Subcutaneous preadipocyte (primary cell): Measurements from ENCODE around the gene HDAC10. TPM values are rescaled to one million over a fixed set of nuclear protein-coding genes. Genes with fewer than 3 reads are reported as not detected.

Experiments
- total RNA-seq: library from RNA; depleted of rRNA; stranded (reverse); fragments of >200 nt; gene quantifications from 2 replicates; pipeline ENCODE4 v1.2.3, GENCODE V29; 2012

HDAC10 gene, protein sequence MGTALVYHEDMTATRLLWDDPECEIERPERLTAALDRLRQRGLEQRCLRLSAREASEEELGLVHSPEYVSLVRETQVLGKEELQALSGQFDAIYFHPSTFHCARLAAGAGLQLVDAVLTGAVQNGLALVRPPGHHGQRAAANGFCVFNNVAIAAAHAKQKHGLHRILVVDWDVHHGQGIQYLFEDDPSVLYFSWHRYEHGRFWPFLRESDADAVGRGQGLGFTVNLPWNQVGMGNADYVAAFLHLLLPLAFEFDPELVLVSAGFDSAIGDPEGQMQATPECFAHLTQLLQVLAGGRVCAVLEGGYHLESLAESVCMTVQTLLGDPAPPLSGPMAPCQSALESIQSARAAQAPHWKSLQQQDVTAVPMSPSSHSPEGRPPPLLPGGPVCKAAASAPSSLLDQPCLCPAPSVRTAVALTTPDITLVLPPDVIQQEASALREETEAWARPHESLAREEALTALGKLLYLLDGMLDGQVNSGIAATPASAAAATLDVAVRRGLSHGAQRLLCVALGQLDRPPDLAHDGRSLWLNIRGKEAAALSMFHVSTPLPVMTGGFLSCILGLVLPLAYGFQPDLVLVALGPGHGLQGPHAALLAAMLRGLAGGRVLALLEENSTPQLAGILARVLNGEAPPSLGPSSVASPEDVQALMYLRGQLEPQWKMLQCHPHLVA
- 19.1 and 22.5 TPM in 2 replicates for total RNA-seq

DNA sequence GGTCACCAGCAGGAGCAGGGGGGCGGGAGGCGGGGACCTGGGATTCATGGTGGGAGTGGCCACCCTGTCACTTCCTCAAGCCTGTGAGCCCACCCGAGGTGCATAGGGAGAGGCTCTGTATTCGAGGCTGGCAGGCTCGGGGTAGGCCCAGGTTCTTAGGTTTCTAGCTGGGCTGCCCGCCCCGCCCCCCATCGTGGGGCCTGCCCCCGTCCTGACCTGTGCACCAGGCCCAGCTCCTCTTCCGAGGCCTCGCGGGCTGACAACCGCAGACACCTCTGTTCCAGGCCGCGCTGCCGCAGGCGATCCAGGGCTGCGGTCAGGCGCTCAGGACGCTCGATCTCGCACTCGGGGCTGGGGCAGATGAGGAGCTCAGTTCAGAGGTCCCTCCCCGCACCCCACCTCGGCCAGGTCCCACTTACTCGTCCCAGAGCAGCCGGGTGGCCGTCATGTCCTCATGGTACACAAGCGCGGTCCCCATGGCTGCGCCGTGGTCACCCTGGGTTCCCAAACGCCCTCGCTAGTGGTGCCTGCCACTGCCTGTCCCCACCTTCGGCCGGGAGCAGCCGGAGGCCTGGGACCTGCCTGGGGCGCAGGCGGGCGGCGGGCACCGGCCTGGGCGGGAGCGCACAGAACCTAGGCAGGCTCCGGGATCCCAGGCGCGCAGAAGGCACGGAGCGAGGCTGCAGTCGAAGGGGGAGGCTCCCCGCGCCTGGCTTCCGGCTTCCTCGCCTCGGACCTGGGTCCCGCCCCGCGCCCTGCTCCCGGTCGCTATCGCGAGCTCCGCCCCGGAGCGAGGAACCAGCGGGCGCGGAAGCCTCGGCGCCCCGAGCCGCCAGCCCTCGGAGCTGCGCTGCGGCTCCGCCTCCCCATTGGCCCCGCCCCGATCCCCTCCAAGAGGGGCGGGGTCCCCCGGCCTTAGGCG, at the start of gene HDAC10:
Gene HDAC10 (minus strand): TSS at position 711 of the 922 bp plus-strand sequence. CDS start 233 bp downstream, at position 478.

DNA sequence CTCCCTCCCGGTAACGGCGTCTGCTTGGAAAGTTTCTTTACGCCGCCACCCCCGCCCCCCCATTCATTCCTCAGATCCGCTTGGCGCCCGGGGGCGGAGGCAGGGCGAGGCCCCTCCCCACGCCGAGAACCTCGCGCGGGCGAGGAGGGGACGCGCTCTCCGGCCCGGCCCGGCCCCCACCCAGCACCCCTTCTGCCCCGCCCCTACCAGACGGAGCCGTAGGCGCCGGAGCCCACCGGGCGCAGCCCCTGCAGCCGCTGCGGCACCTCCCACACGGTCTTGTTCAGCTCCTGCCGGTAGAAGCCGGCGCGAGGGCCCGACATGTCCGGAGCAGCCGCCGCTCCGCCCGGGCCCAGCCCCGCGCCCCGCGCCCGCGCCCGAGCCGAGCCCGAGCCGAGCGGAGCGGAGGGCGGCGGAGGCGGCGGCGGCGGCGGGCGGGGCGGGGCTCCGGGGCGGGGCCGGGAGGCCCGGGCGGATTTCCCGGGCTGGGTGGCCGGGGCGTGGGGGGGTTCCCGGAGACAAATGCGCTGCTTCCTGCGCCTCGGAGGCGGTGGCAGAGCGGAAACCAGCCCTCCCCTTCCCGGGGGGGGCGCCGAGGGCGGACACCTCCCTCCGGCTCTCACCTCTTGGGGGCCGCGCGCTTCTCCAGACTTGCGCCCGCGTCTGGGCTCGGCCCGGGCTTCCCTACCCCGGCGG, 19.1 kb upstream of the HDAC10 start, which contains the start of gene MAPK11:
Gene MAPK11 (minus strand): TSS at position 411 of the 696 bp plus-strand sequence. CDS start 88 bp downstream, at position 323.

DNA sequence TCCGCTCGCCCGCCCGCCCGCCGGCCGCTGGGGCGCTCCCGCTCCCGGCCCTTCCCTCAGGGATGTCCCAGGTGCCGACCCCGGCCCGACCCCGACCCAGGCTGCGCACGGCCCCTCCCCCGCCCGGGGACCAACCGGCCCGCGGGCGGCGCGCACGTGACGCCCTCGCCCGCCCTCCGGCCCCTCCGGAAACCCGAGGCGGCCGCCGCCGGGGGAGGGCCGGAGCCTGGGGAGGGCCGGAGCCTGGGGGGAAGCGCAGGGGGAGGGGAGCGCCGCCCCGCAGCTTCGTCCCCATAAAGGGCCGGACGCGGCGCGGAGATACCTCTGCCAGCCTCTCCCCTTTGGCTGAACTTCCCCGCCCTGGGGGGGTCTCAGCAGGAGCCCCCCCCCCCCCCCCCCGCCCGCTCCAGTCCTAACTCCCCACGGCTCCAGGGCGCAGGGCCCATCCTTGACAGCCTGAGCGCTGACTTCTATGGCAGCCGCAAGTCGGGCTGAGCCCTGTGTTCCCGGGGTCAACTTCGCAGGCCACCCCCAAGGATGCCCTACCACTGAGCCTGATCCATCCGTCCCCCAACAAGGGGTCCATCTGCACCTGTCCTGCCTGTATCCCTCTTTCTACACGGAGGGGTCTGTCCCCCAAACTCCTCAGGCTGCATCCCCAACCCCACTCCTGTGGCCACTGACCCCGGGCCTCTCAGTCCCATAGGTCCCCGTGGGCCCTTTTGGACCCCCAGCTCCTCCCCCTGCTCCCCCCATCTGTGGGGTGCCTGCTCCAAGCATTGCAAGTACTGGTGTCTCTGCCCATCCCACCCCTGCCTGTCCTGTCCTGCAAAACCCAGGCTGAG, 10.8 kb upstream of the HDAC10 start, which contains the start of gene MAPK12:
Gene MAPK12 (minus strand): TSS at position 69 of the 845 bp plus-strand sequence. CDS start 174 bp downstream, outside the sequence.

DNA sequence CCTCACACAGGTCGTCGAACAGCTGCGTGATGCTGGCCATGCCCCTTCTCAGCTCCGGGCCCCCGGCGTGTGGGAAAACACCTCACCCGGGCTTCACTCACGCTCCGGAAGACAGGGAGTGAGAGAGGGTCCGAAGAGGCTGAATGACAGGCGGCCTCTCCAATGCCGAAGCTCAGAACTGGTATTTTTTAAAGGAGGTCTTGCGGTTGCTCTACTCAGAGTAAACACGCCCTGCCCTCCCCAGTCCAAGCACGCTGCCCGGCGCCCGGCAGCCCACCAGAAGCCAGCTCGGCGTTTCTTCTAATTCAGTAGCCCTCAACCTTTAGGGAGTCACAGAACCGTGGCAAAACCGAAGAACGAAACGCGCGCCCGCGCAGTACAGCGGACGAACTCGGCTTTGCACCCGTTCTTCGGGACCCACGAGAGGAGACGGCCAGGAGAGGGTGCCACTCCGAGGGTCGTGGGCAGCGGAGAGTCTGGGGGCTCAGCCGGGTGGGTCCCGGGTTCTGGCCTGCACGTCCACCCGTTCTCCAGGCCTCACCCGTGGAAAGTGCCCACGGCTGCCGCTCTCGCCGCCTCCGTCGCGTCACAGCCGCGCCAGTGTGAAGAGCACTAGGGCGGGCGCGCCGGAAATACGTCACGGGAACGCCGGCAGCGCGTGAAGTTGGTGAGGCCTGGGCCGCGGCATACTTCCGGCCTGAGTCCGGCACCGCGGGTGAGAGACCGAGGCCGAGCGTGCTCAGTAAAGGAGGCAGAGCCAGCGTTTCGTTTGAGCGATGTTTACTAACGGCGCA, 6.4 kb downstream of the HDAC10 start, which contains the start of gene TUBGCP6:
Gene TUBGCP6 (minus strand): TSS at position 604 of the 794 bp plus-strand sequence. CDS start 564 bp downstream, at position 40.

DNA sequence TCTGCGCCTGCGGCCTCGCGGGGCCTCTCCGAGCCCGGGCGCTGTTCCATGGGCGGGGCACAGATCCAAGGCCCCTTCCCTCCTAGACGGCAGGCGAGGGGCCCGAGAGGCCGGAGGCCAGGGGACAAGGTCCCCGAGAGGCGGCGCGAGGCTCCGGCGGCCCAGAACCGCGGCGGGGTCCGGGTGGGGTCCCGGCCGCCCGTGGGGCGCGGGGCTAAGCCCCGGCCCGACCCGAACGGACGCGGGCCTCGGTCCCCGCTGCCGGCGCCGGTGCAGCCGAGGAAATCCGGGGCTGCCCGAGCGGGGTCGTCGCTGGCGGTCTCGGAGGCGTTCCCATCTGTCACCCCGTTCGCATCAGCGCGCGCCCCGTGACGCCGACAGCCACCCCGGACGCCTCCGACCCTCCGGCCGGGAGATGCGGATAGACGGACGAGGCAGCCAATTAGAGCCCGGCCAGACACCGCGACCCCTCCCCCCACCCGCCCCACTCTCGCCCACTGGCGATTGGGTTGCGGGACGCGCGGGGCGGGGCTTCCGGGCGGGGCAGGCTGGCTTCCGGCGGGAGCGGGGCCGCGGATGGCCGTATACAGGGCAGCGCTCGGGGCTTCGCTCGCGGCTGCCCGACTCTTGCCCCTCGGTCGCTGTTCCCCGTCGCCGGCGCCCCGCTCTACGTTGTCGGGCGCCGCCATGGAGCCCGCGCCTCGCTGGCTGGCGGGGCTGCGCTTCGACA, 50.4 kb downstream of the HDAC10 start, which contains the start of gene SELENOO:
Gene SELENOO (plus strand): TSS at position 551 of the 730 bp plus-strand sequence. CDS start 26 bp downstream, at position 577.

Other genes with a start within 250 kb of the HDAC10 start
- gene IL17REL, start 238.5 kb downstream of the HDAC10 start, total RNA-seq = not detected in 2 replicates
- gene TTLL8, start 193.0 kb downstream of the HDAC10 start, total RNA-seq = not detected in 2 replicates
- not detected in 2 replicates for gene MLC1, start 165.8 kb downstream of the HDAC10 start, total RNA-seq
- gene MOV10L1, start 161.3 kb downstream of the HDAC10 start, total RNA-seq = 0.37 and 0.59 TPM in 2 replicates
- gene PANX2, start 80.5 kb downstream of the HDAC10 start, total RNA-seq = under 0.01 and 0.37 TPM in 2 replicates
- gene TRABD, start 65.4 kb downstream of the HDAC10 start, total RNA-seq = 24.3 and 34.2 TPM in 2 replicates
- 19.5 and 22.3 TPM in 2 replicates for gene SELENOO, start 50.3 kb downstream of the HDAC10 start, total RNA-seq
- 27.9 and 28.5 TPM in 2 replicates for gene TUBGCP6, start 6.2 kb downstream of the HDAC10 start, total RNA-seq
- gene MAPK12, start 10.4 kb upstream of the HDAC10 start, total RNA-seq = 24.3 and 34.8 TPM in 2 replicates
- gene MAPK11, start 19.1 kb upstream of the HDAC10 start, total RNA-seq = 2.5 and 4.4 TPM in 2 replicates
- 81.7 and 93.0 TPM in 2 replicates for gene PLXNB2, start 56.4 kb upstream of the HDAC10 start, total RNA-seq
- 0.39 and 2.2 TPM in 2 replicates for gene DENND6B, start 75.7 kb upstream of the HDAC10 start, total RNA-seq
- gene PPP6R2, start 92.1 kb upstream of the HDAC10 start, total RNA-seq = 41.2 and 48.7 TPM in 2 replicates
- gene SBF1, start 223.8 kb upstream of the HDAC10 start, total RNA-seq = 63.6 and 76.8 TPM in 2 replicates
- 0.39 and 2.2 TPM in 2 replicates for gene ADM2, start 230.3 kb upstream of the HDAC10 start, total RNA-seq
- gene MIOX, start 235.6 kb upstream of the HDAC10 start, total RNA-seq = 0.20 TPM in 1 of 2 replicates, not detected in the other